GM03348 (cell line): Measurements from ENCODE around the gene TCTA.
A peak's percentile ranks its signal among the peaks of the same experiment; 100 is the strongest.
"Not testable (repeated sequence)": the region's sequence is repeated elsewhere in the genome, so short reads cannot be mapped to it uniquely, and the experiment has no call there.

Experiments used
- DNase-seq: peaks from one replicate; pipeline ENCODE4 v3.0.0; 2012; ENCODE audit warnings: low spot score

The TCTA gene

DNA sequence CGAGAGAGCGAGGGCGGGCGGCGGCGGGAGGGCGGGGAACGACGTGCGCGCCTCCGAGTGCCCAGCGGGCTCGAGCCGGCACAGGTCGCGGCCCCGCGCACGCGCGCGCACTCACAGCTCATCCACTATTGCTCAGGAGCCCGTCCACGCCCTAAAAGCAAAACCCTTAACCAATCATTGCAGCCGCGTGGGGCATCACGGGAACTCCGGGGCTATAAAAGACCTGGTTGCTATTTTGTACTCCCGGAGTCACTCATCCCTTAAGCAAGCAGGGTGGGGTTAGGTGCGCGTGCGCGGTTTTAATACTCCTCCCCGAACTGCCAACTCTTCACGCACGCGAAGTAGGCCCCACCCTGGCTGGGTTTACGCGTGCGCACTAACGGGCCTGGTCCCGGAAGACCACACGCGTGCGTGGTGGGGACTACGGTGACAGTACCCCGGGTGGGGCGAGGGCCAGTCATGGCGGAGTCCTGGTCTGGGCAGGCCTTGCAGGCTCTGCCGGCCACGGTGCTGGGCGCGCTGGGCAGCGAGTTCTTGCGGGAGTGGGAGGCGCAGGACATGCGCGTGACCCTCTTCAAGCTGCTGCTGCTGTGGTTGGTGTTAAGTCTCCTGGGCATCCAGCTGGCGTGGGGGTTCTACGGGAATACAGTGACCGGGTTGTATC, at the start of gene TCTA, which contains the start of gene RHOA:
TSS of gene TCTA (plus strand) at position 456 of the 664 bp plus-strand sequence. CDS start at position 460, 4 bp downstream.
TSS of gene RHOA (minus strand) at position 9 of the 664 bp plus-strand sequence. CDS start 36,387 bp downstream, outside the sequence.
- DNase-seq, result peak; percentile 100

DNA sequence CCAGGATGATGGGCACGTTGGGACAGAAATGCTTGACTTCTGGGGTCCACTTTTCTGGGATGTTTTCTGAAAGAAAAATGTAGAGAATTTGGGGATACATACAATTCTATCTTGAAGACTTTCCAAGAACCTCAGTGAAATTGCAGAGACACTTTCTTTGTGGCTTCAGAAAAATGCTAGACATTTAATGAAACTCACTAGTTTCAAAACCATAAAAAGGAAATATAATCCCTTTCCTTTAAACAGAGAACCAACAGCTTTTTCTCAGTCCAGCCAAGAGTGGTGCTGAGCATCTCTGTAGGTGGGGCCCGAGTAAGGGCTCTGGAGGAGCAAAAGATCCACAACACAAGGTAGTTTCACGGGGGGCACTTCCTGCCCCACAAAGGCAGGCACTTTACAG, 49.7 kb upstream of the TCTA start:
- peak; percentile 47 for DNase-seq

- no peak for DNase-seq
These were observed 41.5 kb upstream of the TCTA start for GRCh38 chr3:49370585-49371290.

- DNase-seq, result no peak
These were observed 40.3 kb upstream of the TCTA start for GRCh38 chr3:49371946-49372345.

GRCh38 chr3:49377483-49377882, 34.7 kb upstream of the TCTA start:
- DNase-seq, result no peak

- peak; percentile 38 for DNase-seq
These were observed 33.9 kb upstream of the TCTA start for GRCh38 chr3:49378249-49378895.

- no peak for DNase-seq
These were observed 28.8 kb upstream of the TCTA start for GRCh38 chr3:49383387-49383786.

DNA sequence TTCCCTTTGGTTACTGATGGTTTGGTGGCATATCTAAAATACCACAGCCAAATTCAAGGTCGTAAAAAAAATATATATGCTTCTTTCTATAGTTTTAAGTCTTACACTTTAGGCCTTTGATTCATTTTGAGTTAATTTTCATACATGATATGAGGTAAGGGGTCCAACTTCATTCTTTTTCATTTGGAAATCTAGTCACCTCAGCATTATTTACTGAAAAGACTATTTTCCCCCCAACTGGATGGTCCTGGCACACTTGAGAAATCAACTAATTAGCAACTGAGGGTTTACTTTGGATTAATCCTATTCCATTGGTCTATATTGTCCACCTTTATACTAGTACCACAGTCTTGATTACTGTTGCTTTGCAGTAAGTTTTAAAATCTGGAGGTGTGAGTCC, 26.6 kb upstream of the TCTA start:
- no peak for DNase-seq

DNA sequence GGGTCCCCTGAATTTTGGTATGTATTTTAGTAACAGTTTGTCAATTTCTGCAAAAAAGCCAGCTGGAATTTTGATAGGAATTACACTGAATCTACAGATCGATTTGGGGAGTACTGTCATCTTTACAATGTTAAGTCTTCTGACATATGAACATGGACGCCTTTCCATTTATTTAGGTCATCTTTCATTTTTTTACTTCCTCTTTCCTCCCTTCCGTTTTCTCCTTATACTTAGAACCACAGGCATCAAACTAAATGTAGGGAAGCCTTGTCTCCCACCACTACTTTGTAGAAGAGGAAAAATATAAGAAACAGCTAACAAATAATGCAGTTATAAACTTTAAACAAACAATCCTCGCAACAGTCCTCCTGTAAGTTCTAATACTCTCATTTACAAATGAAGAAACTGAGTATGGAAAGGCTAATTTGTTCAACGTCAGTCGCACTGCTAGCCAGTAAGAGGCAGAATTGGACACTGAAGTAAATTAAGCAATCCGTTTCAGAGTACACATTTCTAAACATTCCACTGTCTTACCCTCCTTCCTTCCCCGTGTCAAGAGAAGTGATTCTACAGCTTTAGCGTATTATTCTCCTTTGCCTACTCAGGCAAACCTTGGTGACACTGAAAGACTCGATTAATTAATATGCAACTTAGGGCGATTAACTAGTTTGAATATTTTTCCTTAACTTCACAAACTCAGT, 26.0 kb upstream of the TCTA start:
- DNase-seq, result no peak

DNA sequence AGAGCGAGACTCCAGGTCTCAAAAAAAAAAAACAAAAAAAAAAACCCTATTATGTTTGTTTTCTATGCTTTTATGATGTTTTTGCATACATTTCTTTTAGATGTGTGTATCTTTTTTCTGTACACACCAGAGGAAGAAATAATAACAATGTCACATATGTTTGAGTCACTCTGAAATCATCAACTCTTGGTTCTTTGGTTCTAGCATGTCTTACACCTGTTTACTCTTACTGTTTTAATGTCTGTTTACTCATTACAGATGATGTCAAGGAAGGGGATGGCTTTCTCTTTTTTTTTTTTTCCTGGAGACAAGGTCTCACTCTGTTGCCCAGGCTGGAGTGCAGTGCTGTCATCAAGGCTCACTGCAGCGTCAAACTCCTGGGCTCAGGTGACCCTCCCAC, 24.5 kb upstream of the TCTA start:
- no peak for DNase-seq

DNA sequence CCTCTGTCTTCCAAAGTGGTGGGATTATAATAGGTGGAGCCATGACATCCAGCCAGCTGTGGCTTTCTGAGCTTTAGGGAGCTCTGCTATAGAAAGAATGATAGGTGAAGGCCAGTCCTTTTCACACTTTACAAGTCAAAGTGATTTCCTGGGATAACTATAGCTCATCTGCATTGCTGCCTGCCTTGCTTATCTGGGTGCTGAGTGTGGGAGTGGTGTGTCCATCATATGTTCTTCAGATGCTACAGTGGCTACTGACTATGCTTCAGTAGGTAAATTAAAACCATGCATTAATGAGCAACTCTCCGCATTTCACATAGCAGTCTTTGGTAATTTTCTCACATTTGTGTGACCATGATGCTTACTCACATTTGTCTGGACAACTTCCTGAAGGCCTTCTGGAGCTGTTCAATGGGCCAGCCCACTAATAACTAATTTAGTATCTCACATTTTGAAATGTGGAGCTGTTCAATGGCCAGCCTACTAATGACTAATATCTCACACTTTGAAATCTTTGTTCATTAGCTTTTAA, 23.9 kb upstream of the TCTA start:
- peak; percentile 13 for DNase-seq

DNA sequence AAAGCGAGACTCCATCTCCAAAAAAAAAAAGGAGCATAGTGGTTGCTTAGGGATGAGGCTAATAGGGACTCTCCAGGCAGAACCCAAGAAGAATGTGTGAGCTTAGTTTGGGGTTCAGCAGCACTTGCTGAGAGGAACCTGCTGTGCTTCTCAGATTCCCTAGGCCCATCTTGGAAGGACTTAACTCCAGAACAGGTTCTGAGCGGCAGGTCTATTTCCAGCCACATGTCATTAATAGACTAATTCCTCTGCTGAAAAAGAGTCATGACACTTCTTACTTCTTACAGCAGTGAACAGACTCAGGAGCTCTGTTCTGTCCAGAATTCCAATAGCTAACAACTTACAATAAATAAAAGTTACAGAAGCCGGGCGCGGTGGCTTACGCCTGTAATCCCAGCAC, 22.9 kb upstream of the TCTA start:
- no peak for DNase-seq

DNA sequence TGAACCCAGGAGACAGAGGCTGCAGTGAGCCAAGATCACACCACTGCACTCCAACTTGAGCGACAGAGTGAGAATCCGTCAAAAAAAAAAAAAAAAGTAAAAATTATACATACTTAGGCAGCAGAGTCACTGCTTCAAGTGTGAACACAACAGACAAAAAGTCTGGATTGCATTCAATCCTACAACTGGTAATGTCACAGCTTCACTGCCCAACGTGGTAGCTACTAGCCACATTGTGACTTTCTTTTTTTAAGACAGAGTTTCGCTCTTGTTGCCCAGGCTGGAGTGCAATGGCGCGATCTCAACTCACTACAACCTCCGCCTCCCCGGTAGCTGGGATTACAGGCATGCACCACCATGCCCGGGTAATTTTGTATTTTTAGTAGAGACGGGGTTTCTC, 20.9 kb upstream of the TCTA start:
- not testable (repeated sequence) for DNase-seq

- no peak for DNase-seq
These were observed 14.8 kb upstream of the TCTA start for GRCh38 chr3:49397470-49397869.

DNA sequence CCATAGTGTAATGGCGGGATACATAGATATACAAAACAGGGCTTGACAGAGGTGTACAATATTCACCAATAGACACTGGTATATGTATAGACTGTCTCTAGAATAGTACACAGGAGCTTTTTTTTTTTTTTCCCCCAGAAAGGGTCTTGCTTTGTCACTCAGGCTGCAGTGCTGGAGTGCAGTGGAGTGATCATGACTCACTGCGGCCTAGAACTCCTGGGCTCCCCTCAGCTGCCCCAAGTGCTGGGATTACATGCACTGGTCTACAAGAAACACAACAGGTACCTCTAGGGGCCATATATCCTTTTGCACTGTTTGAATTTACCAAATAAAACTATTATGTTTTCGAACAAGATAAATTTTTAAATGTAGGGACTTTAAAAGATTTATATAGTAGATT, 12.8 kb upstream of the TCTA start:
- no peak for DNase-seq

DNA sequence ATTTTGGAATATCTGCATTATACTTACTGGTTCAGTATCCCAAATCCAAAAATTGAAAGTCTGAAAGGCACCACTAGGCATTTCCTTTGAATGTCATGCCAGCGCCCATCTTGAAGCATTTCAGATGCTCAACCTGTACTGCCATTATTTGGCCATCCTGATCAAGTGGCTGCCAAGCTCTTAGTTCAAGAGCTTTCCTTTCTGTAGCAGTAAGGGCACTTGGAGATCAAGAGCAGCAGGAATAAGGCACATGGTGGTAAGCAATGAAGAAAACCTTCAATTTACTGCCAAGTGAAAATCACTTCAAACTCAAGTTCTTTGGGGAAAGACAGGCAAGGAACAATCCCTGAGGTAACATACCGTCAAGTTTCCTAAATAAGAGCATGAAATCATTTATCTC, 10.5 kb upstream of the TCTA start:
- no peak for DNase-seq

- no peak for DNase-seq
These were observed 8.3 kb upstream of the TCTA start for GRCh38 chr3:49403891-49404290.

- DNase-seq, result not testable (repeated sequence)
These were observed 6.7 kb upstream of the TCTA start for GRCh38 chr3:49405570-49405969.

DNA sequence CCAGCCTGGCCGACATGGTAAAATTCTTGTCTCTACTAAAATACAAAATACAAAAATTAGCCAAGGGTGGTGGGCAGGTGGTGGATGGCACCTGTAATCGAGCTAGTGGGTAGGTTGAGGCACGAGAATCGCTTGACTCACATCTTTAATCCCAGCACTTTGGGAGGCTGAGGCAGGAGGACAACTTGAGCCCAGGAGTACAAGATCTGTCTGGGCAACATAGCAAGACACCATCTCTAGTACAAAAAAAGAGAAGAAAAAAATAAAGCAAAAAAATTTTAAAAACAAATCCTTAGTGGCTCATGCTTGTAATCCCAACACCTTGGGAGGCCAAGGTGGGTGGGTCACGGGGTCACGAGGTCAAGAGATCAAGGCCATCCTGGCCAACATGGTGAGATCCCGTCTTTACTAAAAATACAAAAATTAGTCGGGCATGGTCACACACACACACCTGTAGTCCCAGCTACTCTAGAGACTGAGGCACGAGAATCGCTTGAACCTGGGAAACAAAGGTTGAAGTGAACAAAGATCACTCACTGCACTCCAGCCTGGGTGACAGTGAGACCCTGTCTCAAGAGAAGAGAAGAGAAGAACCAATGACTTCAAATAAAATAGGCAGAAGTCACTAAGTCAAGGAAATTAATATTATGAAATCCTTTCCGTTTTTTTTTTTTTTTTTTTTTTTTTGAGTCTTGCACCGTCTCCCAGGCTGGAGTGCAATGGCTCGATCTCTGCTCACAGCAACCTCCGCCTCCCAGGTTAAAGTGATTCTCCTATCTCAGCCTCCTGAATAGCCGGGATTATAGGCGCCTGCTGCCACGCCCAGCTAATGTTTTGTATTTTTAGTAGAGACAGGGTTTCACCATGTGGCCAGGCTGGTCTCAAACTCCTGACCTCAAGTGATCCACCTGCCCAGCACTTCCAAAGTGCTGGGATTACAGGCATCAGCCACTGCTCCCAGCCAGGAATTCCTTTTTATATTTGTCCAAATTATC, 5.4 kb upstream of the TCTA start:
- no peak for DNase-seq

DNA sequence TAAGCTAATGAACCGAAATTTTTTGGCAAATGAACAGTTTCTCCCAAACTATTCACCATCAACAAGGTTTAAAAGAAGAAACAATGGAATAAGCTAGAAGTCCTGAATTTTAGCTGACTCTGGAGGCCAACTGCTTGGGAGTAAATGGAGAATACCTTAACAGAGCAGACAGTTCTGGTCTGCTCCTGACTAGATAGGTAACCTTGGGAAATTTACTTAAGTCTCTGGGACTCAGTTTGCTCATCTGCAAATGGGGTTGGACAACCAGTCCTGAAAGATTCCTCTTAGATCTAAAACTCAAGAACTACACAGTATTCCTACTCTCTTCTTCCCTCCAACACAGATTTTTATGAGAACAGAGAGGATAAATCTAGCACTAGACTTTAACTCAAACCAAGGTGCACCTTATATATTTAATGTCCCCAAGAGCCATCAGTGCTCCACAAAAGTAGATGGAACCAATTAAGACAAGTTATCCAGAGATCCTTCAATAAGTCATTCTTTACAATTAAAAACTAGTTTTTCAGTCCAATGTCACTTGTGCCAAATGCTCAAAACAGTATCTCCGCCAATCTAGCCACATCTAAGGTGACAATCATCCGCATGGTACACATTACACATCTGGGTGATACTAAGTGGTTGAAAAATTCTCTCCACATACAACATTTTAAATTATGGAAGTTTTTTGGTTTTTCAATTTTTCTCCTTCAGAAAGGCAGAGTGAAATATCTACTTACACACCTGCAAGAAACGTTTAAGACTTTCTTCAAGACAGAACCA, 2.0 kb upstream of the TCTA start:
- DNase-seq, result no peak
